H1 (cell line): Measurements from ENCODE around the gene JMJD7. TPM values are rescaled to one million over a fixed set of nuclear protein-coding genes. Genes with fewer than 3 reads are reported as not detected.
A peak's percentile ranks its signal among the peaks of the same experiment; 100 is the strongest.

ENCODE experiments used
- CTCF ChIA-PET: fragments of 300-600 bp; sonication (Branson Sonifier 250); formaldehyde crosslinking; loops from one replicate; lab custom pipeline; 2021; ENCODE audit not compliant: partially characterized antibody; lab: Charles Lee
- POLR2A ChIA-PET: fragments of 300-600 bp; sonication (Branson Sonifier 250); formaldehyde crosslinking; loops from one replicate; lab custom pipeline; 2021; ENCODE audit warnings: inconsistent platforms; ENCODE audit not compliant: partially characterized antibody; lab: Charles Lee
- DNase-seq, 2 experiments: peaks; one replicate each; pipeline versions ENCODE4 v3.0.0 to v3.0.0-alpha.2; 2010 to 2022; ENCODE audit warnings: low spot score in 2 of 2, low read depth in 1 of 2, mixed read lengths in 1 of 2
- FAIRE-seq: peaks from 2 replicates; lab custom pipeline; 2011; peaks lifted over from hg19 to GRCh38; lab: Jason Lieb, UNC
- H2AFZ ChIP-seq: 2 replicates; pipeline ENCODE4 v1.8.1; 2012; ENCODE audit warnings: low read length, inconsistent platforms
- H2AK5ac ChIP-seq: 2 replicates; pipeline ENCODE4 v1.6.1; 2013; ENCODE audit warnings: low read depth, low read length
- H2BK120ac ChIP-seq: replicated peaks from 2 replicates; pipeline ENCODE3; 2013; ENCODE audit warnings: low read depth, low read length, inconsistent platforms
- H2BK12ac ChIP-seq: 2 replicates; pipeline ENCODE4 v1.6.1; 2013; ENCODE audit warnings: low read depth, low read length
- H2BK15ac ChIP-seq: 2 replicates; pipeline ENCODE4 v1.6.1; 2013; ENCODE audit warnings: low read length
- H2BK20ac ChIP-seq: 2 replicates; pipeline ENCODE4 v1.6.1; 2013; ENCODE audit warnings: low read length
- H2BK5ac ChIP-seq: 2 replicates; pipeline ENCODE4 v1.6.1; 2013; ENCODE audit warnings: low read depth, low read length
- H3K14ac ChIP-seq: 2 replicates; pipeline ENCODE4 v1.6.1; 2013; ENCODE audit warnings: inconsistent platforms; ENCODE audit not compliant: insufficient read length
- H3K18ac ChIP-seq: 2 replicates; pipeline ENCODE4 v1.6.1; 2013; ENCODE audit warnings: low read length; ENCODE audit errors: extremely low read depth
- H3K23ac ChIP-seq: 2 replicates; pipeline ENCODE4 v1.6.1; 2013; ENCODE audit warnings: inconsistent platforms; ENCODE audit not compliant: insufficient read length
- H3K23me2 ChIP-seq: 2 replicates; pipeline ENCODE4 v1.6.1; 2013; ENCODE audit warnings: low read depth, low read length
- H3K27ac ChIP-seq: 2 replicates; pipeline ENCODE4 v1.6.1; 2011; ENCODE audit warnings: low read depth, low read length, inconsistent platforms
- H3K27me3 ChIP-seq, 4 experiments: replicated peaks in 1 of 4; 1 replicate in 1 of 4; 2 replicates in 3 of 4; pipeline versions ENCODE4 v1.6.1 to v1.8.1; 2011 to 2013; ENCODE audit warnings: low read length in 3 of 4, mild to moderate bottlenecking in 3 of 4, inconsistent platforms in 2 of 4, mixed read lengths in 2 of 4, moderate library complexity in 1 of 4; ENCODE audit not compliant: control insufficient read depth in 3 of 4, insufficient read depth in 3 of 4; ENCODE audit errors: extremely low read depth in 1 of 4
- H3K36me3 ChIP-seq, 4 experiments: 2 replicates each; pipeline versions ENCODE4 v1.6.1 to v1.8.1; 2011 to 2013; ENCODE audit warnings: mild to moderate bottlenecking in 4 of 4, low read length in 3 of 4, moderate library complexity in 2 of 4, control low read depth in 1 of 4, inconsistent platforms in 1 of 4; ENCODE audit not compliant: insufficient read depth in 4 of 4, control insufficient read depth in 2 of 4
- H3K4ac ChIP-seq: replicated peaks from 2 replicates; pipeline ENCODE3; 2013; ENCODE audit warnings: low read length, low read depth, mixed read lengths, inconsistent platforms; ENCODE audit not compliant: insufficient read length
- H3K4me1 ChIP-seq, 4 experiments: replicated peaks in 1 of 4; 1 replicate in 1 of 4; 2 replicates in 3 of 4; pipeline versions ENCODE4 v1.6.1 to v1.8.1; 2011 to 2013; ENCODE audit warnings: low read length in 3 of 4, inconsistent platforms in 2 of 4, mixed read lengths in 1 of 4; ENCODE audit not compliant: insufficient read depth in 4 of 4, control insufficient read depth in 3 of 4
- H3K4me2 ChIP-seq, 2 experiments: 2 replicates each; pipeline versions ENCODE4 v1.6.1 to v1.8.1; 2011 to 2013; ENCODE audit warnings: low read depth in 2 of 2, low read length in 2 of 2, control low read depth in 1 of 2, inconsistent platforms in 1 of 2, mild to moderate bottlenecking in 1 of 2; ENCODE audit not compliant: insufficient read depth in 1 of 2
- H3K4me3 ChIP-seq, 4 experiments: fragments of 200-600, 300-600 bp in 1 of 4; sonication (generic), shearing (Covaris generic), sonication (Bioruptor Twin) in 1 of 4; 2 replicates each; pipeline versions ENCODE4 v1.5.1 to v1.8.1; 2011 to 2016; ENCODE audit warnings: low read length in 4 of 4, low read depth in 3 of 4, control low read depth in 2 of 4, inconsistent platforms in 2 of 4, mild to moderate bottlenecking in 2 of 4, mixed read lengths in 1 of 4, moderate library complexity in 1 of 4; ENCODE audit not compliant: insufficient read depth in 2 of 4; ENCODE audit errors: extremely low read depth in 1 of 4
- H3K56ac ChIP-seq: replicated peaks from 2 replicates; pipeline ENCODE3; 2013; ENCODE audit warnings: low read depth, mild to moderate bottlenecking, mixed read lengths, low read length, inconsistent platforms; ENCODE audit not compliant: insufficient read length
- H3K79me1 ChIP-seq: 2 replicates; pipeline ENCODE4 v1.6.1; 2013; ENCODE audit warnings: low read depth, low read length, control low read depth
- H3K79me2 ChIP-seq, 2 experiments: 2 replicates each; pipeline versions ENCODE4 v1.6.1 to v1.8.1; 2012 to 2013; ENCODE audit warnings: low read length in 2 of 2, mild to moderate bottlenecking in 2 of 2, inconsistent platforms in 1 of 2; ENCODE audit not compliant: insufficient read depth in 2 of 2, control insufficient read depth in 1 of 2
- H3K9ac ChIP-seq, 4 experiments: replicated peaks in 1 of 4; 1 replicate in 1 of 4; 2 replicates in 3 of 4; pipeline versions ENCODE4 v1.6.1 to v1.8.1; 2011 to 2013; ENCODE audit warnings: low read depth in 3 of 4, low read length in 3 of 4, control low read depth in 2 of 4, mild to moderate bottlenecking in 2 of 4, moderate library complexity in 2 of 4, inconsistent platforms in 1 of 4; ENCODE audit errors: extremely low read depth in 1 of 4
- H3K9me3 ChIP-seq, 2 experiments: 2 replicates each; pipeline versions ENCODE4 v1.6.1 to v1.8.1; 2012 to 2013; ENCODE audit warnings: mild to moderate bottlenecking in 2 of 2, moderate library complexity in 2 of 2, control low read depth in 1 of 2, inconsistent platforms in 1 of 2, low read depth in 1 of 2, low read length in 1 of 2, mixed read lengths in 1 of 2; ENCODE audit not compliant: insufficient read depth in 2 of 2
- H4K20me1 ChIP-seq, 2 experiments: replicated peaks in 1 of 2; 2 replicates each; pipeline versions ENCODE3 to v1.8.1; 2011 to 2013; ENCODE audit warnings: inconsistent platforms in 2 of 2, low read length in 2 of 2, mild to moderate bottlenecking in 1 of 2; ENCODE audit not compliant: insufficient read depth in 2 of 2, control insufficient read depth in 1 of 2
- H4K5ac ChIP-seq: 2 replicates; pipeline ENCODE4 v1.6.1; 2013; ENCODE audit warnings: low read length, low read depth, mixed read lengths, inconsistent platforms; ENCODE audit not compliant: insufficient read length
- H4K8ac ChIP-seq: 2 replicates; pipeline ENCODE4 v1.8.0; 2013; ENCODE audit warnings: mild to moderate bottlenecking, moderate library complexity, low read length, inconsistent platforms; ENCODE audit not compliant: insufficient read depth; ENCODE audit errors: extremely low read depth
- H4K91ac ChIP-seq: replicated peaks from 2 replicates; pipeline ENCODE3; 2013; ENCODE audit warnings: low read length, mixed read lengths, inconsistent platforms; ENCODE audit not compliant: insufficient read length
- BCL11A ChIP-seq, 2 experiments: IDR thresholded peaks; one replicate each; pipeline ENCODE4 v1.6.1; 2011; ENCODE audit warnings: low read depth in 2 of 2, low read length in 2 of 2, mild to moderate bottlenecking in 2 of 2
- CBX5 ChIP-seq: fragments of 300-800, 300-1000 bp; sonication (generic); IDR thresholded peaks from 2 replicates; pipeline ENCODE4 v1.7.1; 2016; ENCODE audit warnings: antibody characterized with exemption, low read length, low read depth
- CTCF ChIP-seq, 3 experiments: IDR thresholded peaks; 1 replicate in 2 of 3; 2 replicates in 1 of 3; pipeline versions ENCODE4 v1.5.1 to v1.6.1; 2011; ENCODE audit warnings: low read length in 3 of 3, mild to moderate bottlenecking in 3 of 3, inconsistent platforms in 2 of 3, low read depth in 1 of 3, moderate library complexity in 1 of 3; ENCODE audit not compliant: insufficient read depth in 1 of 3; ENCODE audit errors: control extremely low read depth in 1 of 3
- FOSL1 ChIP-seq: IDR thresholded peaks from 2 replicates; pipeline ENCODE4 v1.6.1; 2011; ENCODE audit warnings: mild to moderate bottlenecking, low read depth, low read length, moderate library complexity; ENCODE audit not compliant: insufficient read depth
- KDM4A ChIP-seq: IDR thresholded peaks from one replicate; pipeline ENCODE4 v1.7.1; 2012; ENCODE audit warnings: low read depth, mild to moderate bottlenecking, moderate library complexity, low read length, inconsistent platforms; ENCODE audit not compliant: severe bottlenecking
- NRF1 ChIP-seq: IDR thresholded peaks from 2 replicates; pipeline ENCODE4 v1.6.1; 2011; ENCODE audit warnings: mild to moderate bottlenecking, low read depth, low read length, improper control_type of control experiment
- RAD21 ChIP-seq, 2 experiments: IDR thresholded peaks in 1 of 2; conservative IDR thresholded peaks in 1 of 2; 2 replicates each; pipeline ENCODE4 v1.6.1; 2011; ENCODE audit warnings: low read depth in 2 of 2, low read length in 2 of 2, improper control_type of control experiment in 1 of 2, inconsistent platforms in 1 of 2, mild to moderate bottlenecking in 1 of 2, moderate library complexity in 1 of 2
- SP4 ChIP-seq: IDR thresholded peaks from 2 replicates; pipeline ENCODE4 v1.6.1; 2012; ENCODE audit warnings: low read length, inconsistent platforms
- WGBS, 2 experiments: shearing (Covaris generic) in 1 of 2; methylation state at CpG; one replicate each; pipeline versions ENCODE4 v1.1.6 to v1.1.7; 2013 to 2015; ENCODE audit warnings: low lambda C conversion rate in 2 of 2, mixed read lengths in 2 of 2, inconsistent platforms in 1 of 2, low coverage in 1 of 2, missing lambda C conversion rate in 1 of 2; ENCODE audit not compliant: insufficient replicate concordance in 2 of 2, insufficient coverage in 1 of 2, insufficient read length in 1 of 2; ENCODE audit errors: extremely low coverage in 1 of 2, missing lambda C conversion rate in 1 of 2; 5-methylcytosine and 5-hydroxymethylcytosine counted together
- polyA plus RNA-seq, 7 experiments: library from polyadenylated mRNA; depleted of rRNA in 3 of 7; stranded (reverse) in 5 of 7; unstranded in 2 of 7; fragments of >200 nt in 5 of 7; fragments of 200-250 nt in 2 of 7; gene quantifications; 1 replicate in 5 of 7; 2 replicates in 1 of 7; 4 replicates in 1 of 7; pipeline versions ENCODE4 v1.2.1 to v1.2.3, GENCODE V29; 2011 to 2013; ENCODE audit warnings: missing spikeins in 2 of 7, mixed read lengths in 2 of 7
- total RNA-seq: library from RNA; stranded (reverse); fragmentation: NEBNext Ultra II Directional; extraction: Animal tissue kit (Norgen Biotek cat#: 25700); gene quantifications from 2 replicates; pipeline ENCODE4 v1.2.1, GENCODE V29; 2021

JMJD7 gene
- total and polyA plus RNA-seq, 2 of the 8 experiments (the other 6 are each of a cell fraction or from before 2014, with no cell fraction given) = 15.0 to 20.0 TPM

DNA sequence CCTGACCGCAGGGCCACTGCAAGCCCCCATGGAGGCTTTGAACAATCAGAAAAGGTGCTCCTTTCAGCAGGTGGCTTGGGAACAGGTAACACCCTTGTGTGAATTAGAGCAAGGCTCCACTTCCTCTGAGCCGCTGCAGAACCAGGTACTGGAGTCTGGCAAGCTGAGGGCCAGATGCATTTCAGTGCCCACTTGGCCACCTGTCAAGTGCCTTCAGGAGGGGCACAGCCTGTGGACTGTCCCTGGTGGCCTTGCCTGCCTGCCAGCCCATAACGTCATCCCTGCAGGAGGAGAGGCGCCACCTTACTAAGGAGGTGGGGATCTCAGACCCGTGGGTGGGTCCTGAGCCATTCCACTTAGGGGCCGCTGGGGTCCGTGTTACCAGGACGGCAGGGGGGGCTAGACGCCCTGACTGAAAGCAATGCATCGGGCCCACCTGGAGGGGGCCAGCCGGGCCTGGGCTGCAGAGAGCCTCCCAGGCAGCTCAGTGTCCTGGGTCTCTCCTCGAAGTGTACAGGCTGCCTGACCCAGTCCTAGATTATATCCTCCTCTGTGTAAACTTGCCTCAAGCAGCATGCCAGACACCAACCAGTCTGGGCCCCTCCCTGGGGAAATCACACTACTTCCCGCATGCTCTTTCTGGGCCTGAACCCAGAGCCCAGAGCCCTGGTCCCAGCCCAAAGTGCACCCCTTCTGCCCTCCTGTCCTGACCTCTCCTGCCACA lies 49.9 kb downstream of the JMJD7 start:
- Histone ChIP-seq H3K4me3 (no peak overlapping the region), H2BK15ac (no peak overlapping the region), H2BK20ac (no peak overlapping the region), H3K79me2 (no peaks in the 10 kb centered on the region), H4K20me1 (peaks cover 0 to 2% of the 10 kb centered on the region in 2 experiments), H4K8ac (no peak overlapping the region), H3K79me1 (no peaks in the 10 kb centered on the region), H3K27ac (no peak overlapping the region), H3K9ac (no peak overlapping the region), H3K18ac (no peak overlapping the region), H3K27me3 (peaks cover 16 to 28% (median 23%) of the 10 kb centered on the region in 4 experiments), H3K4me1 (peaks cover 0 to 8% (median 2%) of the 10 kb centered on the region in 4 experiments; a peak in 4 of 7 replicates), H3K36me3 (no peaks in the 10 kb centered on the region), H3K23ac (no peak overlapping the region), H3K4ac (no peak overlapping the region), H2BK12ac (0 out of 2 replicates have a peak overlapping the region, but pooled peaks have one; percentile 27), H3K56ac (no peak overlapping the region), H3K4me2 (no peak overlapping the region), H2BK5ac (no peak overlapping the region), H4K5ac (no peak overlapping the region), H2BK120ac (no peak overlapping the region), H3K23me2 (peaks cover 4% of the 10 kb centered on the region; the same call in 1 of the 2 replicates), H3K9me3 (no peaks in the 10 kb centered on the region), H2AK5ac (no peak overlapping the region), H2AFZ (no peak overlapping the region), H4K91ac (no peak overlapping the region), H3K14ac (no peak overlapping the region)
- POLR2A ChIA-PET = interaction anchor here (0.6 to 1.0 kb wide), 2 partner anchors 23 to 346 kb away, joined by 3 to 4 read pairs; no protein-coding TSS in a partner anchor
- FAIRE-seq (no peak), DNase-seq (no peak)
- 85% methylated on average over 12 of the region's 13 CpGs; no CpG with 5 or more reads in 1 of the 2 experiments for WGBS, 2 experiments
- CTCF ChIA-PET = interaction anchor here (0.8 to 7.9 kb wide), 5 partner anchors 9 to 35 kb away, joined by 3 to 58 read pairs (median 6); no protein-coding TSS in a partner anchor
- TF ChIP-seq NRF1 (no peak), BCL11A (IDR thresholded peaks at IDR 0.05; ENCODE audit: low read depth in 2 of 2, low read length in 2 of 2) (no peak), CBX5 (no peak), RAD21 (IDR thresholded peaks at IDR 0.05 in 1 of 2, conservative IDR thresholded peaks at IDR 0.05 in 1 of 2; ENCODE audit: low read depth in 2 of 2, low read length in 2 of 2) (peak in 1 of 2 experiments; percentile 32; a peak in 1 of 4 replicates), CTCF (IDR thresholded peaks at IDR 0.05; ENCODE audit: control extremely low read depth in 1 of 3, insufficient read depth in 1 of 3, low read depth in 1 of 3, low read length in 3 of 3) (peak in 1 of 3 experiments; percentile 27; a peak in 1 of 4 replicates), FOSL1 (no peak), KDM4A (no peak), SP4 (no peak)
